DND-41 (cell line): ENCODE measurements around the gene C2orf80.
"Not testable (repeated sequence)": the region's sequence is repeated elsewhere in the genome, so short reads cannot be mapped to it uniquely, and the experiment has no call there.

ENCODE experiments used
- CTCF ChIP-seq: IDR thresholded peaks from 2 replicates; pipeline ENCODE4 v1.5.1; 2012; ENCODE audit warnings: borderline replicate concordance, low read length, moderate library complexity, mild to moderate bottlenecking; ENCODE audit not compliant: poor library complexity, severe bottlenecking; ENCODE audit errors: extremely low read depth
- EZH2 ChIP-seq: IDR thresholded peaks from 3 replicates; pipeline ENCODE4 v1.6.1; 2012; ENCODE audit warnings: borderline replicate concordance, low read depth, mild to moderate bottlenecking, moderate library complexity, low read length, inconsistent platforms; ENCODE audit not compliant: severe bottlenecking

DNA sequence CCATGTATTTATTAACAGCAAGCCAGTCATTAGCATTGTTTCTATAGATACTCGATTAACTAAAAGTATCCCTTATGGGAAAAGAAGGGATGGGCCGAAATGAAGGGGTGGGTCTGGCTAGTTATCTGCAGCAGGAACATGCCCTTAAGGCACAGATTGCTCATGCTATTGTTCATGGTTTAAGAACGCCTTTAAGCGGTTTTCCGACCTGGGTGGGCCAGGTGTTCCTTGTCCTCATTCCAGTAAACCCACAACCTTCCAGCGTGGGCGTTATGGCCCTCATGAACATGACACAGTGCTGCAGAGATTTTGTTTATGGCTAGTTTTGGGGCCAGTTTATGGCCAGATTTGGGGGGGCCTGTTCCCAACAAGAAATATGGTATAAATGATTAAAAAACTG, 51.5 kb downstream of the C2orf80 start:
- TF ChIP-seq CTCF, EZH2: not testable (repeated sequence)
